NCI-H345 treated with DMSO at 0.1 percent for 48 hours (cell line): ENCODE data around the gene TTC19.
"Not testable (repeated sequence)": the region's sequence is repeated elsewhere in the genome, so short reads cannot be mapped to it uniquely, and the experiment has no call there.

ENCODE experiments used
- DNase-seq: peaks from one replicate; lab custom pipeline; 2025; ENCODE audit not compliant: unreplicated experiment; lab: John Stamatoyannopoulos, UW

Gene TTC19

DNA sequence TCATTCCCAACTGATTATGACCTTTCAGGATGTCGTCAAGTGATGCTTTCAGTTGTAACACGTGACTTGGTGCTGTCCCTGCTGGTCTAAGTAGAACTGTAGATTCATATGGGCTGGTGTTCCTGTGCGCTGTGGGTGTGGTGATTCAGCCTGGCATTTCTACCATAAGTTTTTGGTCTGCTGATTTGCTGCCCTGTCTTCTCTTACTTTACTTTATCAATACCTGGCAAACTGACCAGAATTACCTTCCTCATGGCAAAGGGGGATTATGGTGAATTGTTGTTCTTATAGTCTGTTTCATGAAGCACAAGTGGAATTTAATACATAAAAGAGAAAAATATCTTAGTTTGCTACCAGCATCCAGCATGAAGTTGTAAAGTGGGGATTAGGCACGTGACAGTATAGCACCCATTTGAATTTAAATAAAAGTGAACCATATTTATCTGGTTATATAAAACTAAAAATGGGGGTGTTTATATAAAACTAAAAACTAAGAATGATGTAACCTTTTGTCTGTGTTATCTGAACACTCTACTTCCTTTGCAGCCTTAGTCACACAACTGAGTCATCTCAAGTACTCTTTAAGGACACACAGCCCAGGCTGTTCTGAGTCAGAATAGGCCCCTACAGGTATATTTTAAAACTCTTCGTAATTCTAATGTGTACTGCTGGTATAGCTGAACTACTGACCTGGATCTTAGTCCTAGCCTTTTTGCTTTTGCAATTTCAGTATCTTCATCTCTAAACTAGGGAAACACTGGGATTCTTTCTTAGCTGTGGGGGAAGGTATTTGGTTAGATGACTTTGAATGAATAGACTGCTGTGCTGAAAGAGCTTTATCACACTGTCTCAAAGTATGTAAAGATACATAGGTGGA, 28.3 kb downstream of the TTC19 start:
- DNase-seq: no peak

DNA sequence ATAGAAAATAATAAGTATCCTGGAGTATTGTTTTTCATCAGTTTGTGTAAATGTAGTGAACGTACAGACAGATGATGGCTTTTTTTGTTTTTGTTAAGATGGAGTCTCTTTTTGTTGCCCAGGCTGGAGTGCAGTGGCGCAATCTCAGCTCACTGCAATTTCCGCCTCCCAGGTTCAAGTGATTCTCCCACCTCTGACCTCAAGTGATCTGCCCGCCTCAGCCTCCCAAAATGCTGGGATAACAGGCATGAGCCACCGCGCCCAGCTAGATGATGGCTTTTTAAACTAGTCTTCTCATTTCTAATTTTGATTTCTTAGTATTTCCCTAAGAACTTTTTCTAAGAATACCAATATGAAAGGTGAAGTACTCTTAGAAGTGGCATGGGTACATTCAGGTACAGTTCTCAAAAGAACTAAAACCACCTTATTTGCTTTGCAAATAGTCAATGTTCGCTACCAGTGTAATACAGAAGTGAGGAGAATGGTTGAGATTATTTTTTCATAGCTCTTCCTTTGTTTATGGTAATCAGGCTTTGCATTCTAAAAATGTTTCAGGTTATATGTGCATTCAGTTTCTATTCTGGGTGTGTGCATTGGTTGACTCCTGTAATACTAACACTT, 34.2 kb downstream of the TTC19 start:
- DNase-seq: no peak

DNA sequence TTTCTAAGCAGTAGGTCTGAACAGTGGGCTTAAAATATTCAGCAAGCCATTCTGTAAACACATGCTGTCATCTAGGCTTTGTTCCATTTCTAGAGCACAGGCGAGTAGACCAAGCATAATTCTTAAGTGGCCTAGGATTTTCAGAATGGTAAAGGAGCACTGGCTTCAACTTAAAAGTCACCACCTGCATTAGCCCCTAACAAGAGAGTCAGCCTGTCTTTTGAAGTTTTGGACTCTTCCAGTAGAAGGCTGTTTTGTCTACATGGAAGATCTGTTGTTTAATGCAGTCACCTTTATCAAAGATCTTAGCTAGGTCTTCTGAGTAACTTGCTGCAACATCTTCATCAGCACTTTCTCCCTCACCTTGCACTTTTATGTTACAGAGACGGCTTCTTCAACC, 36.6 kb downstream of the TTC19 start:
- DNase-seq: no peak

DNA sequence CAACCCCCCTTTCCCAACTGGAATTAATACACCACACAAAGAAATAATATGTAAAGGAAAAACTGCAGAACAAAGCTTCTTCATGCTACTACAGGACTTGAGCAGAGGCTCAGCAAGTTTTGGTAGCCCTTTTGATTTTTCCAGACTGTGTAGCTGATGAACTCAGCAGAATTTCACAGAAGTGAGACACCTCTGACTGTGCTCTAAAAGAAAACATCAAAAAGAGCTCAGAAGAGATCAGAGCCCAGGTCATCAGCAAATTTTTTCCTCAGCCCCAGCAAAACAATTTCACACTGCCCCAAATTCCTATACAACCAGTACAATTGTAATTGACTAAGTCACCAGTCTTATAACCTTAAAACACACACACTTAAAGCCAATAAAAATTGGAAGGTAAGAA, 38.0 kb downstream of the TTC19 start:
- DNase-seq: no peak

DNA sequence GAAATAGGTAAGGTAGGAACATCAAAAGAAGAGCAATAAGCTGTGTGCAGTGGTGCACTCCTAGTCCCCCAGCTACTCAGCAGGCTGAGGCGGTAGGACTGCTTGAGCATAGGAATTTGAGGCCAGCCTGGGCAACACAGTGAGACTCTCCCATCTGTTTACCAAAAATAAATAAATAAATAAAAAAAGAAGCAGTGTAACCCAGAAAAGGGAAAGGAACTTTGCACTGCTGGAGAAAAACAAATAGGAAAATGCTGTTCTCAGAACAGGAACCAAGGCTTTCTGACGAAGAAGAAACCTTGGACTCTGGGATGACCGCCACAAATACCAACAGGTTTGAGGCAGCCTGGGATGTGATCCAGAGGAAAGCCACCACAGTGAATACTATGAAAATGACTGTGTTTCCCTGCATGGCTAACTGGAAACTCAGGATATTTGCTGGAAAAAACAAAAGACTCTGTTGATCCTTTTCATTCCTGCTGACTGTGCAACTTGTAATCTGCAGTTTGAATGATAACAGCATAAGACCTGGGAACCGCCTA, 41.2 kb downstream of the TTC19 start:
- no peak for DNase-seq

DNA sequence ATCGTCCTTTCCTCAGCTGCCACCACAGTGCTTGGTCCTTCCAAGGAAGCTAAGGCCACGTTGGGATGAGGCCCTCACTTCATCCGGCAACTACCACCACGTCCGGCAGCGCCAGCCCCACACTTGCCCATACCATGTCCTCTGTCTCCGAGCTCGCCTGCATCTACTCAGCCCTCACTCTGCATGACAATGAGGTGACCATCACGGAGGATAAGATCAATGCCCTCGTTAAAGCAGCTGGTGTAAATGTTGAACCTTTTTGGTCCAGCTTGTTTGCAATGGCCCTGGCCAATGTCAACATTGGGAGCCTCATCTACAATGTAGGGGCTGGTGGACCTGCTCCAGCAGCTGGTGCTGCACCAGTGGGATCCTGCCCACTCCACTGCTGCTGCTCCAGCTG, 44.9 kb downstream of the TTC19 start:
- no peak for DNase-seq

DNA sequence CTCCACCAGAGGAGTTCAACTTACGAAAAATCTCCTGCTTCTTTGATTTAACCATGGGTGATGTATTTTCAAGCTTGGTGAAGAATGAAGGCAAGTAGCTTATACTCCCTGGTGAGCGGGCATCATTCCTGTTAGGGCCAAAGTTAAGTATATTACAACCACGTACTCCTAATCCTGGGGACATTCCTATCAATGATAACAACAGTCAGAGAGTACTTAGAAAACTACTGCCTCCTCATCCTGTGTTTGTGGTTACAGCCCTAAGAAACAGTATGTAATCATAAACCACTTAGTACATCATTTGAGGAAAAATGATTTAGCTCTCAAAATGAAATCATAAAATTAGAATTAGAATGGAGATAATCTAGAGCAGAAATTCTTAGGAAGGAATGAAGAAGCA, 47.3 kb downstream of the TTC19 start:
- DNase-seq: no peak

DNA sequence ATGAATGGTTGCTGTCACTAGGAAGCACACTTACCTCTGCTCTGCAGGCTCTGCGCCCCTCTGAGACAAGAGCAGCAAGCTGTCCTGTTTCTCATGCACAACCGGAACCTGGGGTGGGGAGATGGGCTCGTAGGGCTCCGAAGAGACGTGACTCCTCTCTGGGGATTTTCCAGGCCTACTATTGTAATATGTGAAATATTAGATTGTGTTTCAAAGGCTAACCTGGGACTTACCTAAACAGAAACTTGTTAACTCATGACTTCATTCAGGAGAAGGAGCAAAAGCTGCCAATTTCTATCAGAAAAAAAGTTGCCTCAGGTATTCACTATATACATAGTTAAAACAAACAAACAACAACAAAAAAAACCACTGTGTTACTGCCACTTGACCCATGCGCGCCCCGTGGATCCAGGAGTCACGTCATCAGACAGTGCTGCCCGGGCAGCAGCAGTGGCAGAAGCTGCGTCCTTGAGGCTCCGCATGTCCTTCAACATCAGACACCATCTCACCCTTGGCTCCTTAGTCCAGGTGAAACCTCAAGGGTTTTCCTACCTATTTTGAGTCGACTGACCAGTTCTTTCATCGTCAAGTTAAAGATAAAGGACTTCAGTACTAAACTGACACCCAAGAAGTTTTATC, 49.3 kb downstream of the TTC19 start:
- no peak for DNase-seq

DNA sequence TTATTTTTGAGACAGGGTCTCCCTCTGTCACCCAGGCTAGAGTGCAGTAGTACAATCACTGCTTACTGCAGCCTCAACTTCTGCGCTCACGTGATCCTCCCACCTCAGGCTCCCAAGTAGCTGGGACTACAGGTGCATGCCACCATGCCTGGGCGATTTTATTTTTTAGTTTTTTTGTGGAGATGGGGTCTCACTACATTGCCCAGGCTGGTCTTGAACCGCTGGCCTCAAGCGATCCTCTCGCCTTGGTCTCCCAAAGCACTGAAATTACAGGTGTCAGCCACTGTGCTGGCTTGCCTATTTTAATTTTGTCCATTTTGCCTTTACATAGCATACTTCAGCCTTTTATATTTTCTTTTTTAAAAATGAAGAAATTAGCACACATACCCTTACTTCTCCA, 51.2 kb downstream of the TTC19 start:
- DNase-seq: no peak

DNA sequence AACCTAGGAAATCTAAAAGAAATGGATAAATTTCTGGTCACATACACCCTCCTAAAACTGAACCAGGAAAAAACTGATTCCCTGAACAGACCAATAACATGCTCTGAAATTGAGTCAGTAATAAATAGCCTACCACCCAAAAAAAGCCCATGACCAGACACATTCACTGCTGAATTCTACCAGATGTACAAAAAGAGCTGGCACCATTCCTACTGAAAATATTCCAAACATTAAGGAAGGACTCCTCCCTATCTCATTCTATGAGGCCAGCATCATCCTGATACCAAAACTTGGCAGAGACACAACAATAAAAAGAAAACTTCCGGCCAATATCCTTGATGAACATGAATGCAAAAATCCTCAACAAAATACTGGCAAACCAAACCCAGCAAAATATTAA, 52.9 kb downstream of the TTC19 start:
- DNase-seq: no peak

DNA sequence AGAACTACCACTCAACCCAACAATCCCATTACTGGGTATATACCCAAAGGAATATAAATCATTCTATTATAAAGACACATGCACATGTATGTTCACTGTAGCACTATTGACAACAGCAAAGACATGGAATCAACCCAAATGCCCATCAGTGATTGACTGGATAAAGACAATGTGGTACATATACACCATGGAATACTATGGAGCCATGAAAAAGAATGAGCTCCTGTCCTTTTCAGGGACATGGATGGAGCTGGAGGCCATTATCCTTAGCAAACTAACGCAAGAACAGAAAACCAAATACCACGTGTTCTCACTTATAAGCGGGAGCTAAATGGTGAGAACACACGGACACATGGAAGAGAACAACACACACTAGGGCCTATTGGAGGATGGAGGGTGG, 55.5 kb downstream of the TTC19 start:
- DNase-seq: not testable (repeated sequence)

DNA sequence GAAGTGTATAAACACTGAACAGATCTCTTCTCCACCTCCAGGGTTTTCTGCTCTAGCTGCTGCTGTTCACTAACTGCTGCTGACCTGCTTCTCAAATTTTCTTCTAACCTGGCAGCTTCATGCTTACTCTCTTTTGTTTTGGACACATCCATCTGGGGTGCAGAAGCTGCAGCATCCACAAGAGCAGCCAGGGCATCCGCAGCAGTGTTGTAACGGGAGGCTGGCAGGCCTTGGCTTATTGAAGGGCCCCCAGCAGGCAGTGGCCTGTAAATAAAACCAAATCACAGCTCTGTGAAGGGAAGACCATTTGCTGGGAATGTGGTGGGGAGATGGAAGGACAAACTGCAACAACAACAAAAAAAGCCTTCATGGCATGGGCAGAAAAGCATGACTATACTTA, 62.0 kb downstream of the TTC19 start:
- DNase-seq: no peak

DNA sequence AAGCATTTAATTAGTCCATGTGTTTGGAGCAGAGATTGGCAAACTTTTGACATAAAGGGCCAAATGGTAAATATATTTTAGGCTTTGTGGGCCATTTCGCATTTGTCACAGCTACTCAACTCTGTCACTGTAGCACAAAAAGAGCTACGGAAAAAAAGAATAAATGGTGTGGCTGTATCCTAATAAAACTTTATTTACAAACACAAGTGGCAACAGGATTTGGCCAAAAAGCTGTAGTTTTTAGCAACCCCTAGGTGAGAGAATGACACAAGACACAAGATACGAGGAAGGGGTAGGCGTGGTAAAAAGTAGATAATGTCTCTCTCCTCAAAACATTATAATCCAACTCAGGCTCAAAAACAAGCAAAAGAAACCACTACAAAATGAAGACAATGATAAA, 66.5 kb downstream of the TTC19 start:
- DNase-seq: no peak

DNA sequence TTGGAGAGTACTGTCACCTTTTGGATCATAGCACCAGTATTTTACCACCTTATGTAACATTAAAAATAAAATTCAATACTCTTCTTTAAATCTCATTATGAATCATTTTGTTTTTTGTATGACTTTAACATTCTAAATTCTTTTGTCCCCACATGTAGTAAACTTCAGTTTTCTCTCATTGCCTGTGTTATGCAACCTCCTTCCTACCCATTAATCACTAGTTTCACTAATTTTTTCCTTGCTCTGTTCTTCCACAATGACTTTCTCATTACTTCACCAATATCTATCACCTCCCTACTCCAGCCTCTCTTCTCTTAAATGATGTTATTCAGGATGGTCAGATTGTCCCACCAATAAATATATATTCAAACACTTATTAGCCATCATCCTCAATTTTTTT, 68.7 kb downstream of the TTC19 start:
- no peak for DNase-seq

DNA sequence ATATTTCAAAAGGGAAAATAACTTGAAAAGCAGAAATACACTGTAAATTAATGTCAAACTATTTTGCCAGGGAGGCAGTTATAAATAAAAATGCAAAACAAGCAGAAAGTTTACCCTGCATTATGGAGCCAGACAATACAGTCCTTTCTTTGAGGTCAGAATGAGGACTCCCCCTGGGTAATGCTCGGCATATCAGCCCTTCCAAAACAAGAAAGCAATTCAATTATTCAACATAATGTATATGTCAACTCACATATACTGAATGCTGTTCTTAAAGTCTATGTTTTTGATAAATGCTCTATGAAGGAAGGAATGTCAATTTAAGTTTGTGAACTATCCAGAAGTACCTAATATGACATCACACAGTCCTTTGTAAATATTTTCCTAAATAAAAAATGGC, 72.4 kb downstream of the TTC19 start:
- no peak for DNase-seq

DNA sequence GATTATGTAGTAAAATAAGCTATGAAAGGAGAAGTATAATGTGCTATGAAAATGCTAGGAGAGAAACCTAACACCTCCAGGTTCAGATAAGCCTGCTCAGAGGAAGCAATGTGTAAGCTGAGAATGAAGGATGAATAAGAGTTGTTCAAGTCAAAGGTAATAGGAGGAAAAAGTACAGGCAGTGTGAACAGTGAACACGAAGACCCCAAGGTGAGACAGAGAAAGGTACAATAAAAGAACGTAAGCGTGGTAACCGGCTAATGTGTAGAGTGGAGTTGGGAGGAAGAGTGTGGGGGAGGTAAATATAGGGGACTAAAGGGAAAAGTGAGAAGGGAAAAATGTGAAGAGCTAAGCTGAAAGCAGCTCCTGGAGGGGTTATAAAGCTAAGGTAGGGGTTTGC, 74.2 kb downstream of the TTC19 start:
- DNase-seq: no peak

DNA sequence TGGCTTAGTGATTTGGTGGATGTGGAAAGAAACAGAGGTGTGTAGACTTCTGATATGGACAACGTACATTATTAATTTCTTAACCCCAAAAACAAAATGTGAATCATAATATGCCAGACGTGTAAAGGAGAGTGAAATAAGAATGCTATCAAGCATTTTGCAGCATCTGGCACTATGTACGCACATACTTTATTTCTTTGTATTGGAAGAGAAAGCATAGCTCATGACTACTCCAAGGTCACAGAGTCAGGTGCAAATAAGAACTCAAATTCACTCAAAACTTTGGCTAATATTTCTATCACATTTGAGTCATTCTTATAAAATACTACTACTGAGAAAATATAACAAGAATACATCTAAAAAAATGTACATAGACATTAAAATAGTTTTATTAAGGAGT, 74.8 kb downstream of the TTC19 start:
- no peak for DNase-seq

DNA sequence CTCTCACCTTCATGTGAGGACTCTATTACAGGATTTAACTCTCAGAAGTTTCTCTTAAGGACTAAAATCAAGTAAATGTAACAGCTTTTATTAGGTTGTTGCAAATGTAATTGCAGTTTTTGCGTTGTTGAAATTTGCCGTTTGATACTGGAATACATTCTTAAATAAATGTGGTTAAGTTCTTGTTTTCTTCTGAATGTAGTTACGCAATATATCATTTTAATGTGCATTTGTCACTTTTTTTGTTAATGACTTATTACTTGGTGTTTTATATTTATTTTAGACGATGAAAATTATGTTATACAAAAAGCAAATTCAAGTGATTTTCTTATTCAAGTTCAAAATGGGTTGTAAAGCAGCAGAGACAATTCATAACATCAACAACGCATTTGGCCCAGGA, 76.3 kb downstream of the TTC19 start:
- DNase-seq: no peak
